Right renal pelvis (tissue), 4 donors: Measurements from ENCODE around the gene TRIM10. TPM values are rescaled to one million over a fixed set of nuclear protein-coding genes. Genes with fewer than 3 reads are reported as not detected.
"Not testable (repeated sequence)": the region's sequence is repeated elsewhere in the genome, so short reads cannot be mapped to it uniquely, and the experiment has no call there.

Experiments
- DNase-seq, 4 donors: peaks; one replicate each; pipeline ENCODE4 v3.0.0-alpha.2; 2013; ENCODE audit warnings: low read depth in 4 of 4, low spot score in 3 of 4, missing footprints in 1 of 4
- polyA plus RNA-seq, 4 donors: library from polyadenylated mRNA; unstranded; fragments of 120-200 nt; gene quantifications; one replicate each; pipeline ENCODE4 v1.2.1, GENCODE V29; 2013; ENCODE audit not compliant: insufficient read length in 4 of 4

TRIM10 gene
- polyA plus RNA-seq, 4 donors: 0.47 to 0.64 (median 0.52) TPM

- DNase-seq: no peak
Measured at GRCh38 chr6:30175765-30176164, 14.8 kb upstream of the TRIM10 start.

GRCh38 chr6:30172681-30173080 is 11.7 kb upstream of the TRIM10 start:
- DNase-seq: no peak

- peak in 1 of 4 donors; percentile 8 for DNase-seq
Measured at GRCh38 chr6:30171677-30172471, 10.9 kb upstream of the TRIM10 start.

- peak in 3 of 4 donors; percentile 22 to 39 (median 28) for DNase-seq
Measured at GRCh38 chr6:30169658-30170614, 8.9 kb upstream of the TRIM10 start.

GRCh38 chr6:30168741-30169140 is 7.7 kb upstream of the TRIM10 start:
- no peak for DNase-seq

- no peak for DNase-seq
Measured at GRCh38 chr6:30167101-30167500, 6.1 kb upstream of the TRIM10 start.

GRCh38 chr6:30165238-30165637 is 4.2 kb upstream of the TRIM10 start:
- not testable (repeated sequence) for DNase-seq

- no peak for DNase-seq
Measured at GRCh38 chr6:30164714-30165113, 3.7 kb upstream of the TRIM10 start.

GRCh38 chr6:30163918-30164654 is 3.1 kb upstream of the TRIM10 start:
- DNase-seq: no peak

GRCh38 chr6:30163090-30163917 is 2.3 kb upstream of the TRIM10 start, which contains the start of gene TRIM15:
TRIM15 (plus strand) TSS chr6:30163546; CDS start chr6:30163685, 139 bp downstream.
- DNase-seq: no peak

- no peak for DNase-seq
Measured at GRCh38 chr6:30162265-30163089, 1.5 kb upstream of the TRIM10 start.

- no peak for DNase-seq
Measured at GRCh38 chr6:30160008-30160784, 815 bp downstream of the TRIM10 start.

- DNase-seq: no peak
Measured at GRCh38 chr6:30158475-30159040, 2.5 kb downstream of the TRIM10 start.

- DNase-seq: no peak
Measured at GRCh38 chr6:30157999-30158398, 3.0 kb downstream of the TRIM10 start.

- DNase-seq: no peak
Measured at GRCh38 chr6:30157581-30157980, 3.4 kb downstream of the TRIM10 start.

- DNase-seq: no peak
Measured at GRCh38 chr6:30156774-30157173, 4.2 kb downstream of the TRIM10 start.

- DNase-seq: peak in 1 of 4 donors; percentile 17
Measured at GRCh38 chr6:30156262-30156599, 4.8 kb downstream of the TRIM10 start.
